ENCODE measurements around the gene TNFRSF12A.

TNFRSF12A gene, protein sequence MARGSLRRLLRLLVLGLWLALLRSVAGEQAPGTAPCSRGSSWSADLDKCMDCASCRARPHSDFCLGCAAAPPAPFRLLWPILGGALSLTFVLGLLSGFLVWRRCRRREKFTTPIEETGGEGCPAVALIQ

DNA sequence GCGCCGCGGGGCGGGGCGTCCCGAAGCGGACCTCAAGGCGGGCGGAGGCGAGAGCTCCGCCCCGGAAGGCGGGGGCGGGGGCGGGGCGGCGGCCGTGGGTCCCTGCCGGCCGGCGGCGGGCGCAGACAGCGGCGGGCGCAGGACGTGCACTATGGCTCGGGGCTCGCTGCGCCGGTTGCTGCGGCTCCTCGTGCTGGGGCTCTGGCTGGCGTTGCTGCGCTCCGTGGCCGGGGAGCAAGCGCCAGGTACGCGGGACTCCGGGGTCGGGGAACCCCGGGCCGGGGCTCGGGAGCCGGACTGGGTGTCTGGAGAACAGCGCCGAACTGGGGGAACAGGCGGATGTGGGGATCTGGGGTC lies at the start of gene TNFRSF12A:
TNFRSF12A (plus strand) TSS at position 122 of the 357 bp plus-strand sequence; CDS start at position 152, 30 bp downstream.
- peak; percentile 63 to 82 for DNase-seq

GRCh38 chr16:2970563-2970962 lies 49.6 kb upstream of the TNFRSF12A start:
- no peak for DNase-seq

- no peak for DNase-seq
Measured at GRCh38 chr16:2971134-2971984, 48.8 kb upstream of the TNFRSF12A start.

DNA sequence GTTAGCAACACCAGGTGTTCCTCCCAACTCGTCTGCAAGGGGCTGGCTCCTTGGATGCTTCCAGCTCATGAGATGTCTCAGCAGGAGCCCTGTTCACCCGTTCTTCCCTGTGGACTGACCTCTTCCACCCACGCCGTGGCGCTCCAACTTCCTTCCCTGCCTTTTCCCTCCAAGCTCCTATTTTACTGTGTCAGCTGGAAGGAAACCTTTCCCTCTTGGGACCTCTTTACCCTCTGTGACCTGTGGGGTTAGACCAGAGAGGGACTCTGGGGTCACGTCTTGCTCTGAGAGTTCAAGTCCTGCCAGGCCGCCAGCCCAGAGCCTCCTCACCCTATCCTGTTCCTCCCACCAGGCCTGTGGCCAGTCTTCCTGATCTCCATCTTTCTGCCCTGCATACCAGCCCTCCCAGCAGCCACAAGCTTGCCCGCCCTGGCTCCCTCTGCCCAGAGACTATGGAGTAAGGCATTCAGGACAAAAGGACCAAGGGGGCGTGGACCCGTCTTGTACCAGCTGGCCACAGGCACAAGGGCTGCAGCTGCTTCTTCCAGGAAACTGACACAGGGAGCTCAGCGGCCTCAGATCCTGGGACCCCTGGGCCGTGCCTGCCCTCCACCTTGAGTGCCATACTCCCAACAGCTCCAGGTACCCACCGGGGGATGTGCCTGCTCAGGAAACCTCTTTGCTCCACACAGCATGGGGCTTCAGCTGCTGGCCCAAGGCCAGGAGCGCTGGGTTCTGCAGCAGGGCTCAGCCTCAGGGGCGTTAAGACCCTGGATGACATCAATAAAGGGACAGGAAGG lies 48.0 kb upstream of the TNFRSF12A start:
- no peak for DNase-seq

DNA sequence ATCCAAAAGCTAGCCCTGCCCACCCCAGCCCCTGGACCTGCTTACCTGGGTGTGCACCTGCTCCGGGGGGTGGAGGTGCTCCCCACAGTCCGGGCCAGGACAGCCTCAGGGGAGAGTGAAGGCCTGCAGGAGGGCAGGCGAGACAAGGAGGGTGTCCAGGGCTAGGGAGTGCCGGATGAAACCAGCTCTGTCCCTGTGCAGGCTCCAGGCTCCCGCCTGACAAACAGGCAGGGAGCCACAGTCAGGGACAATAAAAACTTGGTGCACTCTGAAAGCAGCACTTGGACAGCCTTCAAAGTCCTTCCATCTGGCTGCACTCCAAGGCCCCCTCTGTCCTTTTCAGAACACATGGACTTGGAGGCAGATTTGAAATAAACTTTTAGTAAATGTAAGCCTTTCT lies 47.1 kb upstream of the TNFRSF12A start:
- DNase-seq = no peak

DNA sequence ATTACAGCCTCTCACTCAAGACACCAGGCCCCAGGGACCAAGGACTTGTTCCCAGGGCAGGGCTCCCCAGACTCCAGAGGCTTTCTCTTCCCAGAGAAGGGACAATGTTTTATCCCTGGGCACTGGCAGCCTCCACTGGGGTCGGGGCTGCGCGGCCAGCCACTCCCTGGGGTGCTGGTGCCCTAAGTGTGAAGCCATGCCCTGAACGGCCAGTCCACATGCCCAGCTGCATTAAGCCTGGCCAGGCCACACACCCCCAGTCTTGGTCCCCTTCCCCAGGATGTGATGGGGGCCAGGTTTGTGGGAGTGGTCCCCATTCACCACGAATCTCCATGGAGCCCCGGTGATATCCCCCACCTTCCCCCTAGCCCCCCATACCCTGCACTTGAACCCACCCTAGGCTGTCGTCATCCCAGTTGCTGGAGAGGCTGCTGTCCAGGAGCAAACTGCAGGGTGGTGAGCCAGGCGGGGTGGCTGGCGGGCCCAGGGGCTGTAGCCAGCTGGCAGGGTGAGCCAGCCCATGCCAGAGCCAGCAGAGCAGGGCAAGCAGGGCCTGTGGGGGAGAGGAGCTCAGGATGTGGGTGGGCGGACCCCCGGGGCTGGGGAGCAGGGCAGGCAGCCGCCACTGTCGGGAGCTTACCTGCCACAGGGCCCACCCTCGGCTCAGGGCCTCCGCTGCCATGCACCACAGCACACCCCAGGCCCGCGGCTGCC lies 46.4 kb upstream of the TNFRSF12A start:
- no peak for DNase-seq

- DNase-seq = no peak
Measured at GRCh38 chr16:2974319-2975056, 45.7 kb upstream of the TNFRSF12A start.

DNA sequence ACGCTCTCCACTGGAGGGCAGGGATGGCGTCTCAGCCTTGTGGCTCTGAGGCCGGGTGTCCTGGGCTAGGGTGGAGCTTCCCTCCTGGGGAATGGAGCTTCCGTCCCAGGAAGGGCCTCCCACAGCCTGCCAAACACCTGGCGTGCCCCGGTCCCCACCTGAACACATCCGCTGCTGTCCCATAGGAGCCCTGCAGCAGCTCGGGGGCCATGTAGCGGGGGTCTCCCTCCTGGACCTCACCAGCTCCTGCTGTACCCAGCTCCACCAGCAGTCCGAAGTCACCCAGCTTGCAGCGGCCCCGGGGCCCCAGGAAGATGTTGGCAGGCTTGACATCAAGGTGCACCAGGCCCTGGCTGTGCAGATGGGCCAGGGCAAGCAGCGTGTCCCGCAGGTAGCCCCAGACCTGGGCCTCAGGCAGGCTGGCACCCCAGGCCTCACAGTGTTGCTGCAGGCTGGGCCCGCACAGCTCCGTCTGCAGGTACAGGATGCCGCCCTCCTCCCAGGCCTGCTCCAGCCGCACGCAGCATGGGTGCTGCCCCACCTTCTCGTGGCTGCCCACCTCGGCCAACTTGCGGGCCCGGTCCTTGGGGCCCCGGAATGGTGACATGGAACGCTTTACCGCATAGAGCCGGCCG lies 44.9 kb upstream of the TNFRSF12A start:
- no peak for DNase-seq

GRCh38 chr16:2976201-2976600 lies 44.0 kb upstream of the TNFRSF12A start:
- DNase-seq = no peak

GRCh38 chr16:2976673-2977072 lies 43.5 kb upstream of the TNFRSF12A start:
- DNase-seq = no peak

- DNase-seq = no peak
Measured at GRCh38 chr16:2977440-2977839, 42.7 kb upstream of the TNFRSF12A start.

DNA sequence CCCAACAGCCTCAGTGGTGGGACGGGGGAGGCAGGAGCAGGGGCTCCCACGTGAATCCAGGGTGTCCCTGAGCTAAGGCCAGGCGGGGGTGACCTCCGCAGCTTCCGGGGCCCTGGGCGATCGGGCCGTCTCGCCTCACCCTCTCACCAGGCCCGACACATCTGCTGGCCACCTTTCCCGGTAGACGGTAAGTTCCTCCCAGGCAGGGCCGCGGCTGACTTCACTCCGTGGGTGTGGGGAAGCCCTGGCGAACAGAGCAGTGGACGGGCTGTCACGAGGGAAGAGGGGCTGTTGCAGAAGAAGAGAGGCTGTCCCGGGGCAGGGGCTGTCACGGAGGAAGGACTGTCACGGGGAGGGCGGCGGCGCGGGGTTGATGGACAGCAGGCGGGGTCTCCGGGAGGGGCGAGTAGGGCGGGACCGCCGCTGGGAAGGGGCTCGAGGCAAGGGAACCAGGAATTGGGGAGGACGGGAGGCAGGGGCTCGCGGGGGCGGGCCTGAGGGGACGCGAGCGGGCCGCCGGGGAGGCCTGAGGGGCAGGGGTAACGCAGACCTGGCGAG lies 40.4 kb upstream of the TNFRSF12A start:
- no peak for DNase-seq

- peak; percentile 87 to 93 for DNase-seq
Measured at GRCh38 chr16:2980227-2981176, 39.7 kb upstream of the TNFRSF12A start, which contains the start of gene PKMYT1. Gene PKMYT1, minus strand, starts transcription at chr16:2980446. Its CDS starts 789 bp downstream, at chr16:2979657.

DNA sequence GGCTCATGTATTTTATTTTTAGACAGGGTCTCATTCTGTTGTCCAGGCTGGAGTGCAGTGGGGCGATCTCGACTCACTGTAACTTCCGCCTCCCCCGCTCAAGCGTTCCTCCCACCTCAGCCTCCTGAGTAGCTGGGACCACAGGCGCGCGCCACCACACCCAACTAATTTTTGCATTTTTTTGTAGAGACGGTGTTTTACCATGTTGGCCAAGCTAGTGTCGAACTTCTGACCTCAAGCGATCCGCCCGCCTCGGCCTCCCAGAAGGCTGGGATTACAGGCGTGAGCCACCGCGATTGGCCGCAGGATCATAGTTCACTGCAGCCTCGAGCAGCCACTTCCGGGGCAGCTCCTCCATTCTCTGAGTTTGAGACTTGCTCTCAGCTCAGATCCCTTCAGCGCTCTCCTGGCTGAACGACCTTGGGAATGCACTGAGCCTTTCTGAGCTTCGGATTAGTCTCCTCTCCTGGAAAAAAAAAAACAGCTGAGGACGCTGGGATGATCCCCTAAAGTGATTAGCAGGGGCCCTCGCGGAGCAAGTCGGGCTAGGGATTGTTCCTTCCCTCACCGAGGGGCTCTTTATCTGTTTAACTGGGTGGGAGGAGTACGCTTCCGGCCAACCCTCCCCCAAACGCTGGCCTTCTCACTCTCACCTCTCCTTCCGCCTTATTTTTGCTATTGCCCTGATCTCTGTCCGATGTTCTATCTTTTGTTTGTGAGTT lies 38.8 kb upstream of the TNFRSF12A start:
- DNase-seq = no peak

GRCh38 chr16:2981899-2982250 lies 38.3 kb upstream of the TNFRSF12A start:
- no peak for DNase-seq

DNA sequence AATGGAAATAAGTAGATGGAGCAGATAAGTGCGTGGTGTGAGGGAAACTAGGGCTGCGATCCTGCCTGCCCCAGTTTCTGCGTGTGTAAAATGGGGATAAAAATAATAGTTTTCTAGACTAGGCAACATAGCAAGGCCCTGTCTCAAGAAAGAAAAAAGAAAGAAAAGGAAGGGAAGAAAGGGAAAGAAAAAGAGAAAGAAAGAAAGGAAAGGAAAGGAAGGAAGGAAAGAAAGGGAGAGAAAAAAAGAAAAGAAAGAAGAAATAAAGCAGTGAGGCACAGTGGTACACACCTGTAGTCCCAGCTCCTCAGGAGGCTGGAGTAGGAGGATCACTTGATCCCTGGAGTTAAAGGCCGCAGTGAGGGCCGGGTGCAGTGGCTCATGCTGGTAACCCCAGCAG lies 37.8 kb upstream of the TNFRSF12A start:
- DNase-seq = no peak

DNA sequence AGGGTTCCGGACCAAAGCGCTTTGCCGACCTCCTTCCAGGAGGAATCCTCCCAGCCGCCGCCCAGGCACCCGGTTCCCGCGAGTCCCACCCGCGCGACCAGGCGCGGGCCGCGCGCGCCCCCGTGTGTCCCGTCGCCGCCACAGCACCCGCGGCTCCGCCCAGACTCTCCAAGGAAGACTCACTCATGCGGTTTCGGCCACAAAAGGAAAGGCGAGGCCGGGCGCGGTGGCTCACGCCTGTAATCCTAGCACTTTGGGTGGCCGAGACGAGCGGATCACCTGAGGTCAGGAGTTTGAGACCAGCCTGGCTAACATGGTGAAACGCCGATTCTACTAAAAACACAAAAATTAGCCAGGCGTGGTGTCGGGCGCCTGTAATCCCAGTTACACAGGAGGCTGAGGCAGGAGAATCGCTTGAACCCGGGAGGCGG lies 36.4 kb upstream of the TNFRSF12A start:
- peak; percentile 62 to 79 for DNase-seq

DNA sequence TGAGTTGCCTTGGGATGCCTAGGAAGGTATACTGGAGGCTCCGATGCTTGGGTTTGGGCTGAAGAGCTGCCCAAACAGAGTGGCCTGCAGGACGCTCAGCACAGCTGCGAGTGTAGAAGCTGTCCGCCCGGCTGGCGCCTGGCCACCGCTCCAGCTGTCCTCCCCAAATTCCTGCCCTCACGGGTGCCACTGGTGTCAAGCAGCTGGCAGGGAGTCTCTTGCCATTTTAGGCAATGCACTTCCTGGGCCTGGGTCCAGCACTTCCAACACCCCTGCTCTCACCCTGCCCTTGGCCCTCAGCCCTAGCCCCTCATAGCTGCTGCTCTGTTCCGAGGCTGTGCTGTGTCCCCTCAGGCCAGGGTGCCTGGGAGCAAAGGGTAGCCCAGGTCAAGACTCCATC lies 34.7 kb upstream of the TNFRSF12A start:
- DNase-seq = no peak

GRCh38 chr16:2985893-2986355 lies 34.2 kb upstream of the TNFRSF12A start:
- no peak for DNase-seq

Measured in NCI-H1930 (cell line).